PFSK-1 (cell line): ENCODE data around the gene ACER2.

Experiments used
- POLR2AphosphoS5 ChIP-seq: IDR thresholded peaks from 2 replicates; pipeline ENCODE4 v1.6.1; 2012; ENCODE audit warnings: low read depth, mild to moderate bottlenecking, control low read depth, low read length, moderate library complexity
- SIN3A ChIP-seq: IDR thresholded peaks from 2 replicates; pipeline ENCODE4 v1.6.1; 2012; ENCODE audit warnings: mild to moderate bottlenecking, low read length, moderate library complexity, borderline replicate concordance; ENCODE audit not compliant: insufficient read depth

DNA sequence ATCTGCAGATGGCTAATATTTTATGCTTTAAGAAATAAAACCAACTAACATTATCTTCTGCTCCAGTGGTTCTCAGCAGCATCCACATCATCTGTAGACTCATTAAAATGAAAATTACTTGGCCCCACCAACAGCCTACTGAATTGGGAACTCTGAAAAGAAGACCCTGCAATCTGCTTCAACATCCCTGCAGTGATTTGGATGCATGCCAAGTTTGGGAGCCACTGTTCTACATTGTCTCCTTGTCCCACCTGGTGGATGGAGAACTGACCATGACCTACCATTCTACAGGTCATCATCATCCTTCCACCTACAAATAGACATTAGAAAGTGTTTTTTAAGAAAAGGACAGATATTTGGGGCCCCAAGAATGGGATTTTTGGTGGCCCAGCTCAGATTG, 71.1 kb downstream of the ACER2 start:
- TF ChIP-seq POLR2AphosphoS5 (no peak), SIN3A (no peak)
